NCI-H2107 treated with DMSO at 0.1 percent for 48 hours (cell line): ENCODE data around the gene PRR11.
"Not testable (repeated sequence)": the region's sequence is repeated elsewhere in the genome, so short reads cannot be mapped to it uniquely, and the experiment has no call there.

Experiments used
- DNase-seq: peaks from one replicate; lab custom pipeline; 2025; ENCODE audit not compliant: unreplicated experiment; lab: John Stamatoyannopoulos, UW

PRR11 gene

DNA sequence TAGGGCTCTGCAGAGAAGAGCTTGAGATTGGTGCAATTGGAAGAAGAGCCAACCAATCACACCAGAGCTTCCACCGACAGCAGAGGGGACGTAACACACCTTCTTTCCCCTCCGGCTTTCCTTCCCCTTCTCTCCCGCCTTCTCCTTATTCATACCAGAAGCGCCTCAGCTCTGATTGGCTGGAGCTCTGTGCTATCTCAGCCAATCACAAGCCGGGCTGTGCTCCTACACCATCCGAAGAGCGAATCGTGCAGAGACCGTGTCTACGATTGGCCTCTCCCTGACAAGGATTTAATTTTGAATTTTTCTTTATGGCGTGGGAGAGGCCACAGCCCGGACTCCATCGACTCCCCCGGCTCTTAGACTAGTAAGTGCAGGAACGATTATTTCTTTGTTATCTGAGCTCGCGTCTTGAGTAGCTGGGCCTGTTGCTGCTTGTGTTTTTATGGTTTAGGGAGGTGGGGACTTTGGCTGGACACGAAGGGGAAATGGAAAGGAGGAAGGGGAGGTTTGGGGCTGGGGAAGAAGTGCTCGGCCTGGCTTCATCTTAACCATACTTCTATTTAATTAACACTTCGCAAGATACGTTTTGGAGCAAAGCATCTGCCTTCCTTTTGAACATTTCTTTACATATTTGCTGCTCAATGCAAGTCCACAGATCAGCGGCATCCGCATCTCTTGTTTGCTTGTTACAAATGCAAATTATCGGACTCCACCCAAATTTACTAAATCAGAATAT is at the start of gene PRR11:
Gene PRR11 (plus strand): TSS at position 308 of the 739 bp plus-strand sequence. CDS start 14,007 bp downstream, outside the sequence.
- peak; percentile 100 for DNase-seq

DNA sequence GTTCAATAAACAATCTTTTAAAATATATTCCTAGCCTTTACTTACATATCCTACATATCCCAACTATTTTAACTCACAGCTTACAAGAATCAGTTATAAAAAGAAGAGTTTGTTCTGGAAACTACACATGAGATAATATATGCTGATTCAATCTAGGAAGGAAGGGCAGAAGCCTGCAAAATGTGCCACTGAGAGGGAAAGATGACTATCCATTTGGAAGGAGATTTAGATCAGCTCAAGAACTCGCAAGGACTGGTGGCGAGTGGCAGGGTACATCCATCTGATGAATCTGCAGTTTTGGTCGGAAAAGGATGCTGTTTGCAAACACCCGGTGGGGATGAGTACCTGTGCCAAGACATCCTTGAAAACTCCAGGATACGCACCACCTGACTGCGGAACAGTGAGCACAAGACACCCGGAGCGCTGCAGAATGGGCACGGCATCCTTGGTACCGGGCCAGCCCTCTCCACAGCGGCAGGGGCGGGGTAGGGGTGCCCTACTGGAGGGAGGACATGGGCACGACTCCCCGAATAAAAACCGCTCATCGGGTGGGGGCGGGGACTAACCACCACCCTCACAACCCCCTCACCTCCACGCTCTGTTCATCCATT is 49.6 kb upstream of the PRR11 start:
- peak; percentile 43 for DNase-seq

DNA sequence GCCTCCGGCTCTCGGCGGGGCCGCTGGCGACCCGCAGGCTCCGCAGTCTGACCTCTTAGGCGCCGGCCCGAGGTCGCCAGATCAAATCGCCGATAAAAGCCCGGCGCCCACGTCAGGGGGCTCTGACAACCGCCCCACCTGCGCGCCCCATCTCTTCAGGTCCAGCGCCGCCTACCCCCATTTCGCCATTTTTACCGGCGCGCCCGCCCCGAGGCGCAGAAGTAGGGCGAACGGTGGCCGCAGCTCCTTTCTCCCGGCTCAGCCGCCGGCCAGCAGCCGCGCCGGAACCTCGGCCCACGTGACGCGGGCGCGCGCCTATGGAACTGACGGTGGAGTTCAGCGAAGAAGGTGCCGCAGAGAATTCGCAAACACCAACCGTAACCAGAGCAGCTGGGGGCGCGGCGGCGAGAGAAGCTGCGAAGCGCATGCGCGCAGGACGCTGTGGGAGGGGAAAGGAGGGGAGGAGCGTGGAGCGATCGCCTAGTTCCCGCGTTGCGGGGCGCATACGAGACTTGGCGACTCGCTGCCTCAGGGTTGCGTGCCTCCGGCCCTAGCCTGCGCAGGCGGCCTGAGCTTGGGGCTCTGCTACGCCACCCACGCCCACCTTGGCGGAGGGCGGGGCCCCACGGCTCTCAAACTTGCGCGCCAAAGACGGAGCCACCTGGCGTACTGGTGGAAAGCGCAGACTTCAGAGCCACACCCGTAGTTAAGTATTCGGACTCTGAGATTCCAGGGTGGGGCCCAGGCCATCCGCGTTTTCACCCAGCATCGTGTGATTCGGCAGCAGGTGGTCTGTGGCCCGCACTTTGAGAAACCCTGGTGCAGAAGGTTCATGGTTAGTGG is 48.9 kb upstream of the PRR11 start, which contains the start of gene TRIM37:
Gene TRIM37 (minus strand): TSS at position 418 of the 843 bp plus-strand sequence. CDS start 419 bp downstream, outside the sequence.
- DNase-seq = peak; percentile 96

DNA sequence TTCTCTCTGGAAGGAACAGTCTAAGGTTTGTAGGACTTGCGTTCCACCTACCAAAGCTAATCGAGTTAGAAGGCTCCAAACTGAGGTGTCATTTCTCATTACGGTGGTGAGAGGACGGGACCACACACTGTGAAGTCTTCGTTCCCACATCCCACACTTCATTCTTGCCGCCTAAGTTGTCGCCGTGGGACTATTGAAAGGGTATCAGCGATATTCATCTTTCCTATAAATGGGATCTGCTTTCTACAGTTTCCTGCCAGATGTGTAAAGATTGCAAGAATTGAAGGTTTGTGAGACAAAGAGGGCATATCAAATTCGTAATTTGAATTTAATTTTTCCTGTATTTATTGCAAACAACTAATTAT is 48.3 kb upstream of the PRR11 start:
- DNase-seq = no peak

DNA sequence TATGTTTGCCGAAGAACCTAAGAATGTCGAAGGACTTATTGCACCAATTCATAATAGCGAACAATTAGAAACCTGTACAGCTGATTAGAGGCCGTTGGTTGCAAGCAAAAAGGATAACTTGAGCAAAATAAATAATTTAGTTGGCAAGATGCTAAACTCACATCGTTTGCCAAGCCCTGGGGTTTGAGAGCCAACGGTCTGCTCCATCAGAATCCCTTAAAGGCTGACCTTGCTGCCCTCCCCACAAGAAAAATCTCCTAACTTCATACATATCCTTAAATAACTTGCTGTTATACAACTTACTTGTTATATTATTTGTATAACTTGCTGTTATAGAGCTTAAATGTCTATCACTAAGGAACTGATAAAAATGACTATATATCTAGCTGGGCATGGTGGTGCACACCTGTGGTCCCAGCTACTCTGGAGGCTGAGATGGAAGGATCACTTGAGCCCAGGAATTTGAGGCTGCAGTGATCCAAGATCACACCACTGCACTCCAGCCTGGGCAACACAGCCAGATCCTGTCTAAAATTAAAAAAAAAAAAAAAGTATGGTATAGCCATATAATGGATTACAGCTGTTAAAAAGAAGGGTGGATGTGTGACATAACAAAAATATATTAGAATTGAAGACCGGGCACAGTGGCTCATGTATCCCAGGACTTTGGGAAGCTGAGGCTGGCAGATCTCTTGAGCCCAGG is 47.0 kb upstream of the PRR11 start:
- DNase-seq = no peak

DNA sequence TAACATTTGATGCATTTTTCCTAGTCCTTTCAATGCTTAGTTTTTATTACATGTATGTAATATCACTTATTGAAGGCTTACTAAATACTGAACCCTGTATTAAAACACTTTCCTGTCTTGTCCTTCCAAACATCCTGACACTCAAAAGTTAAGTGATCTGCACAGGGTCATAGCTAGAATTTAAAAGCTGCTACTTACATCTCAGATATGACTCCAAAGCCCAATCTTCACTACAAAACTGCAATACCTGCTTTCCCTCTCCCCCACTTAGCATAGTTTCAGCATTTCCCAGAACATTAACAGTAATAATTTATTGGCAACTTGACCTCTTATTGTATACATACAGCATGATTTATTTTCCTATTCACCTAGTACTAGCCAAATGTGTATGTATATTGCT is 44.6 kb upstream of the PRR11 start:
- no peak for DNase-seq

DNA sequence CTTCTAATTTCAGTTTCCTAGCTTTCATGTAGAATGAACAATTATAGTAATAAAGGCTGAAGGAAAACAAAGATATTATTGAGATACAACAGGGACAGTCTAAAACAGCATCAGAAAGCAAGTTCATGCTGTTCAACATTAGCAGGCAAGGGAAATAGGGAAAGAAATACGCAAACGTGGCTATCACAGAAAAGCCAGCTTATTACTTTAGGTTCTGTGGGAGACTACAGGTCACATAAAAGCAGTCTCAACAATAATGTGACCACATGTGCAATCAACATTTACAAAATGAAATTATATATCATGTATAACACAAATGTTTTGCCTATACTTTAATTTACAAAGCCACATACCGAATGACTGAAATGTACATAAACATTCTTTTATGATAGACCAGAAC is 44.0 kb upstream of the PRR11 start:
- DNase-seq = no peak

DNA sequence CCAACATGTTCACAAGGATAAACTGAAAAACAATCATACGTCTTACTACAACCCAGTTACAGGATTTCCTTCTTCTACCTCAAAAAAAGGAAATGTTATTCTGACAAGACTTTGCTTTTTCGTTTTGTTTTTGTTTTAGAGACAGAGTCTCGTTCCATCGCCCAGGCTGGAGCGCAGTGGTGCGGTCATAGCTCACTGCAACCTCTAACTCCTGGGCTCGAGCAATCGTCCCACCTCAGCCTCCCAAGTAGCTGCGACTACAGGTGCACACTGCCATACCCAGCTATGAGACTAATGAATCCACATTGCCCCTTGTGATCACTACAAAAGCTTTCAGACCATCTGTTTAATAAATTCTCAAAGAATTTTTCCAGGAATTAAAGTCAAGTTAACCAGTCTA is 40.1 kb upstream of the PRR11 start:
- DNase-seq = no peak

DNA sequence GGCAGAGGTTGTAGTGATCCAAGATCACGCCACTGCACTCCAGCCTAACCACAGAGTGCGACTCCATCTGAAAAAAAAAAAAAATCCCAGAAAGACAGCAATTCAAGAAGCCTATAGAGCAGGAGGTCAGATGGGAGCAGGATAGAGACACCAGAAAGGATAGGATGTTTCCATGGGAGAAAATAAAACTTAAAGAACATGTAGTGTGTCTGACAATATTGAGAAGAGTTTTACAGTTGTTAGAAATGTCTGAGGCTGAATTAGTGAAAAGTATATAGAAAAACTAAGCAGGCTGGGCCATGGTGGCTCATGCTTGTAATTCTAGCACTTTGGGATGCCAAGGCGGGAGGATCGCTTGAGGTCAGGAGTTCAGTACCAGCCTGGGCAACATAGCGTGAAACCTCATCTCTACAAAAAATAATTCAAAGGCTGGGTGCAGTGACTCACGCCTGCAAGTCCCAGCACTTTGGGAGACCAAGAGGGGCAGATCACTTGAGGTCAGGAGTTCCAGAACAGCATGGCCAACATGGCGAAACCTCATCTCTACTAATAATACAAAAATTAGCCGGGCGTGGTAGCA is 33.6 kb upstream of the PRR11 start:
- DNase-seq = no peak

DNA sequence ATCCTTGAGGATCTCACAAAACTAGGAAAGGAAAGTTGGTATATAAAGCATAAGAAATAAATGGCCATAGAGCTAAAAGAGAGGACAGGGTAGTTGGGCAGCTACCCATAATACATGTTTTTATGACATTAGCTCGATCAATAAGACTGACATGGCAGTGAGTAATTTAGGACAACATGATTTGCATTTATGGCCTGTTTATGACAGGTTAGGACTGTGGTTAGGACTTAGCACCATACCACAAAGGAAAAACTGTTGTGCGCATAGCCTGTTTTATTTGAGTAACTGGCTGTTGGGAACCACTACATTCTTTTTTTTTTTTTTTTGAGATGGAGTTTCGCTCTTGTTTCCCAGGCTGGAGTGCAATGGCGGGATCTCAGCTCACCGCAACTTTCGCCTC is 30.9 kb upstream of the PRR11 start:
- no peak for DNase-seq

DNA sequence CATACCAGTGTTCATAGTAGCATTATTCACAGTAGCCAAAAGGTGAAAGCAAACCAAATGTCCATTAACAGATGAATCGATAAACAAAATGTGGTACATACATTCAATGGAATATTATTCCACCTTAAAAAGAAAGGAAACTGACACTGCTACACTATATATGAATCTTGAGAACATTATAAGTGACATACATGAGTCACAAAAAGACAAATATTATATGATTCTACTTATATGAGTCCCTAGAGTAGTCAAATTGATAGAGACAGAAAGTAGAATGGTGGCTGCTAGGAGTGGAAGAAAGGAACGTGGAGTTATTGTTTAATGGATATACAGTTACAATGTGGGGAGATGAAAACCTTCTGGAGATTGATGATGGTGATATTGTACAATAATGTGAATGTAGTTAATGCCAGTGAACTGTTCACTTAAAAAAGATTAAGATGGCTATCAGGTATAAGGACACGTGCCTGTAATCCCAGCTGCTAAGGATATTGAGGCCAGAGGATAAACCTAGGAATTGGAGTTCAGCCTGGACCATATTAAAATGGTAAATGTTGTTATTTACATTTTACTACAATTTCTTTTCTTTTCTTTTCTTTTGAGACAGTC is 28.6 kb upstream of the PRR11 start:
- DNase-seq = no peak

DNA sequence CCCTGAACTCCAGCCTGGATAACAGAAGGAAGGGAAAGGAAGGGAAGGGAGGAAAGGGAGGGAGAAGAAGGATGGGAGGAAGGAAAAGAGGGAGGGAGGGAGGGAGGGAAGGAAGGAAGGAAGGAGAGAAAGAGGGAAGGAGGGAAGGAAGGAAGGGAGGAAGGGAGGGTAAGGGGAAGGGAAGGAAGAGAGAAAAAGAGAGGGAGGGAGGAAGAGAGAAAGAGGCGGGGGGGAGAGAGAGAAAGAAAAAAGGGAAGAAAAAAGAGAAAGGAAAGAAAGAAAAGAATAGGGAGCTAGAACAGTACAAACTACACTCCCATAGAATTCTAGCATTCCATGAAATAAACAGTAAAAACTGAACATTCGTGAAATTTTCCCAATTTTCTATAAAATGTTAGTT is 25.7 kb upstream of the PRR11 start:
- DNase-seq = no peak

DNA sequence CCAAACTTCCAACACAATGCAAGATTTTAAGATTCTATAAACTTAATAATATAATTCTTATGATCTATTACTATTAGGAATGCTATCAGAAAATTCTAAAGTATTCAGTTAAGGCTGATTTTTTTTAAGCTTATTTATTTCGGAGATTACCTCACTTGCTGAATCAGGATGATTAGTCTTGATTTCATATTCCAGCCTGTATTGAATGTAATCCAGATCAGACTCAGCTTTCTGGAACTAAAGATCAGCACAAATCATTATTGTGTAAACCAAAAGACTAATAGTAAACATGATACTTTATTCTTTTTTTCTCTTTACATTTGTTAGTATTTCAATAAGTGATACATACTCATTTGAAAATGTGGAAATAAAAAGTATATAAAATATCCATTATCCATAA is 24.4 kb upstream of the PRR11 start:
- DNase-seq = no peak

DNA sequence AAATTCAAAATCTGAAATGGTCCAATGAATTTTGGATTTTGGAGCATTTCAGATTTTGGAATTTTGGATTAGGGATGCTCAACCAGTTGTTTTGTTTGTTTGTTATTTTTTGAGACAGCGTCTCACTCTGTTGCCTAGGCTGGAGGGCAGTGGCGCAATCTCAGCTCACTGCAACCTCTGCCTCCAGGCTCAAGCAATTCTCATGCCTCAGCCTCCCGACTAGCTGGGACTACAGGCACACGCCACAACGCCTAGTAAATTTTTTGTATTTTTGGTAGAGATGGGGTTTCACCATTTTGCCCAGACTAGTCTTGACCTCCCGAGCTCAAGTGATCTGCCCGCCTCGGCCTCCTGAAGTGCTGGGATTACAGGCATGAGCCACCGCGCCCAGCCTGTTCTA is 17.2 kb upstream of the PRR11 start:
- DNase-seq = not testable (repeated sequence)

DNA sequence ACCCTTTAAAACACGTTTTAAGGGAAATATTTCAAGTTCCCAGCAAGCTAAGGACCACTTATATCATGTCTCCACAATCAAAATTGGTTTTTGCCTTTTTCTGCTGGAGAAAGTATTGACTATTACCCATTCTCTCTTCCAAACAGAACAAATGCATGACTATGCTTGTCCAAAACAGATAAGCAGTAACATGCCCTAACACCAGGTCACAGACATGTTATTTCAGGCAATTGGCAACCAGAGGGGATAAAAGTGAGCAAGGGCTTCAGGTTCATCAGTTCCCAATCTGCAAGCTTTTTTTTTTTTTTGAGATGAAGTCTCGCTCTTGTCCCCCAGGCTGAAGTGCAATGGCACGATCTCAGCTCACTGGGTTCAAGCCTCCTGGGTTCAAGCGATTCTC is 15.6 kb upstream of the PRR11 start:
- no peak for DNase-seq

DNA sequence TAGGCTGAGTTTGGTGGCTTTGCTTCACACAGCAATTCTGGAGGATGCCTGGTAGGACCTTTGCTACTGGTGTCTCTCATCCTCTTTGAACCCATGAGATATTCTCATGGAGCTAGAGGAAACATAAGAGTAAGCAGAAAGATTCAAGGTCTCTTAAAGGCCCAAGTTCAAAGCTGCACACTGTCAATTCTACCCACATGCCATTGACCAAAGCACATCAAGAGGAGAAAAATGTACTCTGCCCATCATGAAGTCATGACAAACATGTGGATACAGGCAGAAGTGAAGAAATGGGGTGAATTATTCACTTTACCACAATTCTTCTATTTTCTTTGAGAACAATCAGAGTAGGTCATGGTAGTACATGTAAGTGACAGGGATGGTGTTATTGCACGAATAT is 13.7 kb upstream of the PRR11 start:
- DNase-seq = no peak

DNA sequence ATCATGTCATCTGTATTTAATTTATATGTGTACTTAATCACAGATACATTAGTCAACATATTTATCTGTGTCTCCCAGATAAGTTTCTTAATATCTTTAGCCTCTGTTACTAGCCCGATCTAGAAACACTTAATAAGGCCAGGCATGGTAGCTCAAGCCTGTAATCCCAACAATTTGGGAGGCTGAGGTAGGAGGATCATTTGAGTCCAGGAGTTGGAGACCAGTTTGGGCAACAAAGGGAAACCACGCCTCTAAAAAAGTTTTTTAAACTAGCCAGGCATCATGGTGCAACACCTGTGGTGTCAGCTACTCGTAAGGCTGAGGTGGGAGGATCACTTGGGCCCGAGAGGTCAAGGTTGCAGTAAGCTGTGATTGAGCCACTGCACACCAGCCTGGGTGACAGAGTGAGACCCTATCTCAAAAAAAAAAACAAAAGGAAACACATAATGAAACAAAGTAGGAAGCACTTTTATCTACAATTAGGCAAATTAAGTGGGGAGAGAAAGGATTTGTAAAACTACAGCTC is 9.9 kb upstream of the PRR11 start:
- DNase-seq = no peak

DNA sequence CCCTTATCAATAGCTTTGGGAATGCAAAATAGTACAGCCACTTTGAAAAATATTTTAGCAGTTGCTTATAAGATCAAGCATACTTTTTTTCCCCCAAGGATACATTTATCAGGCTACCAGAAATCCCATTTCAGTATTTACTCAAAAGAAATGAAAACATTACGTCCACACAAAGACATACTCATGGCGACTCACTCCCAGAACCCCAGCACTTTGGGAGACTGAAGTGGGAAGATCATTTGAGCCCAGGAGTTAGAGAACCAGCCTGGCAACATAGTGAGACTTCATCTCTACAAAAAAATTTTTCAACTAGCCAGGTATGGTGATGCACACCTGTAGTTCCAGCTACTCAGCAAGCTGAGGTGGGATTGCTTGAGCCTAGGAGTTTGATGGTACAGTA is 6.5 kb upstream of the PRR11 start:
- DNase-seq = no peak

DNA sequence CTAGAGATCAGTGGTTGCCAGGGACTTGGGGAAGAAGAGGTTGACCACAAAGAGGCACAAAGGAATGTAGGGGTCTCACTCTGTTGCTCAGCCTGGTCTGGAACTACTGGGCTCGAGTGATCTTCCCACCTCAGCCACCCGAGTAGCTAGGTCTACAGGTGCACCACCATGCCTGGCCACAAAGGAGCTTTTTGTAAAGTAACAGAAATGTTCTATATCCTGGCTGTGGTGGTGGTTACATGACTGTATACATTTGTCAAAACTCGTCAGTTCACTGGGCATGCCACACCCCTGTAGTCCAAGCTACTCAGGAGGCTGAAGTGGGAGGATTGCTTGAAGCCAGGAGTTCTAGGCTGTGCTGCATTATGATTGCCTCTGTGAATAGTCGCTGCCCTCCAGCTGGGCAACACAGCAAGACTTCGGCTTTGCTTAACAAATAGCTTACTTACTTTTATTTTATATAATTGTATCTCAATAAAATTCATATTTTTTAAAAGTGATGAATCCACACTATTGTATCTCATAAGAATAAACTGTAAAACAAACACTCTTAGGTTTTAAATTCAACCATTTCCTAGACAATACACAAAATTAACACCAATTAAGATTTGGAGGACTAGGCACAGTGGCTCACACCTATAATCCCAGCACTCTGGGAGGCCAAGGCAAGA is 5.6 kb upstream of the PRR11 start:
- DNase-seq = no peak

DNA sequence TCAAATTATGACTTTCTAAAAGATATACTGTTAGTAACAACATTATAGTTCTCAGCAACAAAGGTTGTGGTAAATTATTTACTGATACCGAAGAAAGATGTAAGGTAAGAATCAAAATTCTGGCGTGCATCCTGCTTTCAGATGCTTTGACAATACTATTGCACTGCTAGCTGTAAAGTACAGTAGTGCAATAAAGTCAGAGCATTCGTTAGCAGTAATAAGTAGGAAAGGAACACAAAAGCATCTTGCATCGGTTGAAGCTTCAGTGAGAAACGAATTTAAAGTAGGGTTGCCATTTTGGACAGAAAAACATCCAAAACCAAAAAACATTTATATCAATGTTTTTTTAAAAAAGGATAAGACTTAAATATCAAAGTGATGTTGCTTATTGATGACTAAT is 4.5 kb upstream of the PRR11 start:
- DNase-seq = no peak
